NCI-H2029 (cell line): ENCODE data around the gene NOP53.
"Not testable (repeated sequence)": the region's sequence is repeated elsewhere in the genome, so short reads cannot be mapped to it uniquely, and the experiment has no call there.

ENCODE experiments used
- DNase-seq: peaks from one replicate; lab custom pipeline; 2025; lab: John Stamatoyannopoulos, UW

NOP53 gene

DNA sequence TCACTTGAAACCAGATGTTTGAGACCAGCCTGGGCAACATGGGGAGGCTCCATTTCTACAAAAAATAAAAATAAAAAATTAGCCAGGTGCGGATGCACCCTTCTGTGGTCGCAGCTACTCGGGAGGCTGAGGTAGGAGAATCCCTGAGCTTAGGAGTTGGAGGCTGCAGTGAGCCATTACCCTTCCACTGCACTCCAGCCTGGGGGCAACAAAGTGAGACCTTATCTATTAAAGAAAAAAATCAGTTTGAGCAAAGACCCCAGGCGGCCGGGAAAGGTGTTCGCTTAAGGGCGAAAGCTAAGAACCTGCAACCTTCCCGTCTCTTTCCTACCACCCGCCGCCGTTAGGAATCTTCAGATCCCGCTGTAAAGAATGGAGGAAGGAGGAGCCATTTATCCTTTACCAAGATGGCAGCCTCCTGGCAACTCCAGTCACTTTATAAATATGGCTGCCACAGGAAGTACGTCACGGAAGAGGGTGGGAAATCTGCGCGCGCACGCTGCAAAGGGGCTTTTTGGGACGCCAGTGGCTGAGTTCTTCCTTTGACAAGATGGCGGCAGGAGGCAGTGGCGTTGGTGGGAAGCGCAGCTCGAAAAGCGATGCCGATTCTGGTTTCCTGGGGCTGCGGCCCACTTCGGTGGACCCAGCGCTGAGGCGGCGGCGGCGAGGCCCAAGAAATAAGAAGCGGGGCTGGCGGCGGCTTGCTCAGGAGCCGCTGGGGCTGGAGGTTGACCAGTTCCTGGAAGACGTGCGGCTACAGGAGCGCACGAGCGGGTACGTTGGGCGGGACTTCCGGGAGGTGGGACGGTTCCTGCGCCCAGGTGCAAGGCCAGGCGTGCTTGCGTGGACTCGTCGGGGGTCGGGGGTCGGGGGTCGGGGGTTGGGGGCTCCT lies at the start of gene NOP53:
Gene NOP53 (plus strand): TSS at position 537 of the 892 bp plus-strand sequence. CDS start 14 bp downstream, at position 551.
- peak; percentile 93 for DNase-seq

DNA sequence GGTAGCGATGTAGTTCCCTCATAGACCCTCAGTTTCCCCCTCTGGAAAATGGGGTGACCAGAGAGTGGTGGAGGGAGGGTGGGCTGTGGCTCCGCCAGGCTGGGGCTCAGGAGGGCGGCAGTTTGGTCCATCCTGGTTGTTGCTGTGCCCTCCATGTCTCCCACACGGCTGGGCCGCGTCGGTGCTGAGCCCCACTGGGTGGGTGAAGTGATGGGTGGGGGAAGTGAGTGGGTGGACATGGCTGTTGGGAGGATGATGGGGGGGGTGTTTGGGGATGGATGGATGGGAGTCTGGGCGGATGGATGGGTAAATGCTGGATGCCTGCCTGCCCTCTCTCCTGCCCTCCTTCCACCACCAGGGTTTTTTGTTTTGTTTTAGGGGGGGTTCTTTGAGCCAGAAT lies 48.7 kb upstream of the NOP53 start:
- DNase-seq: no peak

DNA sequence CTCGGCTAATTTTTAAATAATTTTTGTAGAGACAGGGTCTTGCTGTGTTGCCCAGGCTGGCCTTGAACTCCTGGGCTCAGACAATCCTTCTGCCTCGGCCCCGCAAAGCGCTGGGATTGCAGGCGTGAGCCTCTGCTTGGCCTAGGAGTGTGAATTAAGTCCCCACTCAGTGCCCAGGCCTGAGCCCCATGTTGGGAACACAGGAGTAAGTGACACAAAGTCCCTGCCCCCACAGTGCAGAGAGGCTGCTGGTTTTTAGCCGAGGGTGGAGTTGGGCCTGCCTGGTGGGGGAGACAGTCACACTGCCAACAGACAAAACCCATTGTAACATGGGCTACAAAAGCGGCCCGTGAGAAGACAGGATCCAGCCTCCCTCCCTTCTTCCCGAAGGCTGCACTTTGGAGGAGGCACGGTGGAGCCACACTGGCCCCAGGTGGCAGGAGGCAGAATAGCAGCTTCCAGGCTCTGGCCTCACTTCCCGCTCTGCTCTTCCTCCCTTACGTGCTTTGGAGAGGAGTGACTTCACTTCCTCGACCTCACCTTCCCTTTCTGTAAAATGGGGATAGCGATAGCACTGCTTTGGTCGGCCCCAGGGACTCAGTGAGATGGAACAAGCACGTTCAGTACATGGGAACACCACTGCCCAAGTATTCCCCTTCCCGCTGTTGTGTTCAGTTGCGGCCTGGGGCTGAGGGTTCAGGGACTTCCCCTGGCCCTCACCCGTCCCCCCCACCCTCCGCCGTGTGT lies 47.3 kb upstream of the NOP53 start:
- peak; percentile 78 for DNase-seq

DNA sequence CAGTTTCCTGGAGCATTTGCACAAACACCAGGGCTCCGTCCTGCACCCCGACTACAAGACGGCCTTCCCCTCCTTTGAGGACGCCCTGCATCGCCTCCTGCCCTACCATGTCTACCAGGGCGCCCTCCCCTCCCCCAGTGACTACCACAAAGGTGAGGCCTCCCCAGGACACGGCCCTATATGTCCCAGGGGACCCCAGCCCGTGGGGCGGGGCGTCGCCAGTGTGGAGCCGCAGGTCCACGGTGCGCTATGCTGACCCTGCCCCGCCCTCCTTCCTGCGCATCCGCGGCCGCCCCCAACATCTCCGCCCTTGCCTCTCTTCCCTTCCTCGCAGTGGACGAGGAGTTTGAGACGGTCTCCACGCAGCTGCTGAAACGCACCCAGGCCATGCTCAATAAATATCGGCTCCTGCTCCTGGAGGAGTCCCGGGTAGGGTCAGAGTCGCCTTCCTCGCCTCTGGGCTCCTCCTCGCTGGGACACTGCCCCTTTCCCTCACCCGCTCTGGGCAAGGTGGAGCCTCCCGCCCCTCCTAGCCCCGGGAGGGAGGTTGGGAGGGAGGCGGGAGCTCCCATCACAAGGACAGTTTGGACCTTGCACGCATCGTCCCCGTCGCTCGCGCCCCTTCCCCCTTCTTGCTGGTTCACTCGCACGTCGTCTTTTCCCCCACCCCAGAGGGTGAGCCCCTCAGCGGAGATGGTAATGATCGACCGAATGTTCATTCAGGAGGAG lies 46.6 kb upstream of the NOP53 start:
- no peak for DNase-seq

DNA sequence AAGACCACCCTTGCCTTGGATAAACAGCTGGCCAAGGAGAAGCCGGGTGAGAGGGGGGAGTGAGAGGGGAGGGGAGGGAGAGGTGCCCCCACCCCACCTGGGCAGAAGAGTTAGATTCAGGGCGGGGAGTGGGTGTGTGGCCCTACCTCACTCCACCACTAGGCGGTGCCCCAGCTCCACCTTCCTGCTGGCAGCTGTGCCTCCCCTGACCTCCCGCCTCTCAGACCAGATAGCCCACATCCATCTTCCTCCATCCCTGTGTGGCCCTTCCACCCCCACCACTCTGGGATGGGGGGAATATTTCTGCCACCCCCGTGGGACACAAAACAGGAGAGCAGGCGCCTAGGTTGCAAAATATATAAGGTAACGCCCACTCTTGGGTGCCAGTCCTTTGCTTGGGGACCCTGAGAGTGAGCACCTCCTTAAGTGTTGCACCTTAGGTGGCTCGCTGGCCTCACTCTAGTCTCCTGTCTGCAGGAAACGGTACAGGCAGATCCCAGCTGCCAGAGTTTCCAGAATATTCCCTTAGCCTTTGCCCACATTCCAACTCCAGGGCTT lies 45.9 kb upstream of the NOP53 start:
- peak; percentile 16 for DNase-seq

DNA sequence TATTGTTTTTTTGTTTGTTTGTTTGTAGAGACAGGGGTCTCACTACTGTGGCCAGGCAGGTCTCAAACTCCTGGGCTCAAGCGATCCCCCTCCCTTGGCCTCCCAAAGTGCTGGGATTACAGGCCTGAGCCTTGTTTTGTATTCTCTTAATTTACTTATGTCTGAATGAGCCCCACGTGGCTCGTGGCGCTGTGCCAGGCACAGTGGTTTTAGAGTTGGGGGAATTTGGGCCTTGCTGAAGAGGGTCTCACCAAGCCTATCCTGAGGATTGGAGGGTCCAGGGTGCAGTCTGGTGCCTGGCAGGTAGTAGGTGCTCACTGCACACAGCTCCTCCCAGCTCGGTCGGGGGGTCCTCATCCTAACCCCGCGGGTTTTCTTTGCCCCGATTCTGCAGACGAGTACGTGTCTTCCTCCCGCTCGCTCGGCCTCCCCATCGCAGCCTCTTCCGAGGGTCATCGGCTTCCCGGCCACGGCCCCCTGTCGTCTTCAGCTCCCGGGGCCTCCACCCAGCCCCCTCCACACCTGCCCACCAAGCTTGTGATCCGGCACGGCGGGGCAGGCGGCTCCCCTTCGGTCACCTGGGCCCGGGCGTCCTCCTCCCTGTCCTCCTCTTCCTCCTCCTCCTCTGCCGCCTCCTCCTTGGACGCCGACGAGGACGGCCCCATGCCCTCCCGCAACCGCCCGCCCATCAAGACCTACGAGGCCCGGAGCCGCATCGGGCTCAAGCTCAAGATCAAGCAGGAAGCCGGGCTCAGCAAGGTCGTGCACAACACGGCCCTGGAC lies 44.2 kb upstream of the NOP53 start:
- no peak for DNase-seq

DNA sequence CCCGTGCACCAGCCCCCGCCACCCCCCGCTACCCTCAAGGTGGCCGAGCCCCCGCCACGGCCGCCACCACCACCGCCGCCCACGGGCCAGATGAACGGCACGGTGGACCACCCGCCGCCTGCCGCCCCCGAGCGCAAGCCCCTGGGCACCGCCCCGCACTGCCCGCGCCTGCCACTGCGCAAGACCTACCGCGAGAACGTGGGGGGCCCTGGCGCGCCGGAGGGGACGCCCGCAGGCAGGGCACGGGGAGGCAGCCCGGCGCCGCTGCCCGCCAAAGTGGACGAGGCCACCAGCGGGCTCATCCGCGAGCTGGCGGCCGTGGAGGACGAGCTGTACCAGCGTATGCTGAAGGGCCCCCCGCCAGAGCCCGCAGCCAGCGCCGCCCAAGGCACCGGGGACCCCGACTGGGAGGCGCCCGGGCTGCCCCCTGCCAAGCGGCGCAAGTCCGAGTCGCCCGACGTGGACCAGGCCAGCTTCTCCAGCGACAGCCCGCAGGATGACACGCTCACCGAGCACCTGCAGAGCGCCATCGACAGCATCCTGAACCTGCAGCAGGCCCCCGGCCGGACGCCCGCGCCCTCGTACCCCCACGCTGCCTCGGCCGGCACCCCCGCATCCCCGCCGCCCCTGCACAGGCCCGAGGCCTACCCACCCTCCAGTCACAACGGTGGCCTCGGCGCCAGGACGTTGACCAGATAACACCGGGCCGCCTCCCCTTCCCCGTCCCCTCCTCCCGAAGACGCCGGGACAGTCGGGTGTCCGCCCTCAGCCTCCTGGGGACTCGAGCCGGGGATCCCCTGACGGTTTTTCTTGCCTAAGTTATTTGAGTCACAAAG lies 43.4 kb upstream of the NOP53 start:
- DNase-seq: no peak

DNA sequence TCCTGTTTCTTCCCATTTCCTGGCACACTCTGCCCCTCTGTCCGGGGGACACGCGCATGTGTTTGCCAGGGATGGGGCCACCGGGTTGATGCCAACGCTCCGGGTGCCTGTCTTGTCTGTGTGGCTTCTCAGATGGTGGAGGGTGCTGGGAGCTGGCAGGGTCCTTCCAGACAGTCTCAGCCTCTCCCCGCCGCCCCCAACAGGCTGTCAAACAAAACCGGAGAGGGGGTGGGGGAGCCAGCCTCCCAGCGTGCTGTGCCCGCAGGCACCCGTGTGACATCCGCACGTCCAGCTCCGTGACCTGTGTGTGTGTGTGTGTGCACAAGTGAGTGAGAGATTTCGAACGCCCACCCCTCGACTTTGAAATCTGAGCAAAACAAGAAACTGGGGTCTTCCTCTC lies 42.7 kb upstream of the NOP53 start:
- no peak for DNase-seq

DNA sequence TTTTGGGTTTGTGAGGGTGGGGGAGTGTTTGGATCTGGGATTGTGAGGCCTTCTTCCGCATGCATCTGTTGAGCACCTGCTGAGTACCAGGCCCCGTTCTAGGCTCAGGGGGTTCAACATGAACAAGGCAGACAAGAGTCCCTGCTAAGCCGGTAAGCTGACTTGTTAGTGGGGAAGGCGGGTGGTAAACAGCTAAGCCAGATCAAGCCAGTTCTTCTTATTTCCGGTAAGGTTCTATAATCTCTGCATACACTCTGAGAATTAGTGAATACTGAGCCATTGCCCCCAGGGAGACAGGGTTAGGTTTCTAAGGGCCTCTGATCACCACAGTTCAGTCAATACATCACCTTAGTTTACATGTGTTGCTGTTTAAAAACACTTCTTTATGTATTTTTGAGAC lies 42.0 kb upstream of the NOP53 start:
- DNase-seq: no peak

DNA sequence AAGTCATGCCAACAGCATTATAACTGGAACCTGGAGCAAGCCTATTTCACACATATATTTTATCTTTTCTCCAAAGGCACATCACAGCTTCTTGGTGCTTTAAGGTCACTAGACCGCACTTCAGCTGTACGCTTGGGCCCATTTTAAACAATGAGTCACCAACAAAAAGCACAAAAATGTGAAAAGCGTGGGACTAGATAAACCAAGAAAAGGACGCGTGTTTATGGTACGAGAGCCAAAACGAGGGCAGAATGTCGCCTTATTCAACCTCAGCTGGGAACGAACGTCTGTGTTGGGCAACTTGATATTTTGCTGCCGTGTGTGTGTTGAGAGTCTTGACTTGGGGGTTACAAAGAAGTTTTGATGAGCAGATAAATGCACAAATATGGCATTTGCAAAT lies 41.3 kb upstream of the NOP53 start:
- no peak for DNase-seq

DNA sequence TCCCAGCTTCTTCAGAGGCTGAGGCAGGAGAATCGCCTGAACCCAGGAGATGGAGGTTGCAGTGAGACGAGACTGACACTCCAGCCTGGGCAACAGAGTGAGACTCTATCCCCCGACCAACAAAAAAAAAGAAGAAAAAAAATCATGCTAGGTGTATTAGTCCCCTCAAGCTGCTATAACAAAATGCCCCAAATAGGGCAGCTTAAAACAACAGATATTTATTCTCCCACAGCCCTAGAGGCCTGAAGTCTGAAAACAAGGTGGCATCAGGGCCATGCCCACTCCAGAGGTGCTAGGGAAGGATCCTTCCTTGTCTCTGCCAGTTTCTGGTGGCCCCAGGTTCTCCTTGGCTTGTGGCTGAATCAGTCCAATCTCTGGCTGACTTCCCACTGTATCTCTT lies 40.7 kb upstream of the NOP53 start:
- no peak for DNase-seq

DNA sequence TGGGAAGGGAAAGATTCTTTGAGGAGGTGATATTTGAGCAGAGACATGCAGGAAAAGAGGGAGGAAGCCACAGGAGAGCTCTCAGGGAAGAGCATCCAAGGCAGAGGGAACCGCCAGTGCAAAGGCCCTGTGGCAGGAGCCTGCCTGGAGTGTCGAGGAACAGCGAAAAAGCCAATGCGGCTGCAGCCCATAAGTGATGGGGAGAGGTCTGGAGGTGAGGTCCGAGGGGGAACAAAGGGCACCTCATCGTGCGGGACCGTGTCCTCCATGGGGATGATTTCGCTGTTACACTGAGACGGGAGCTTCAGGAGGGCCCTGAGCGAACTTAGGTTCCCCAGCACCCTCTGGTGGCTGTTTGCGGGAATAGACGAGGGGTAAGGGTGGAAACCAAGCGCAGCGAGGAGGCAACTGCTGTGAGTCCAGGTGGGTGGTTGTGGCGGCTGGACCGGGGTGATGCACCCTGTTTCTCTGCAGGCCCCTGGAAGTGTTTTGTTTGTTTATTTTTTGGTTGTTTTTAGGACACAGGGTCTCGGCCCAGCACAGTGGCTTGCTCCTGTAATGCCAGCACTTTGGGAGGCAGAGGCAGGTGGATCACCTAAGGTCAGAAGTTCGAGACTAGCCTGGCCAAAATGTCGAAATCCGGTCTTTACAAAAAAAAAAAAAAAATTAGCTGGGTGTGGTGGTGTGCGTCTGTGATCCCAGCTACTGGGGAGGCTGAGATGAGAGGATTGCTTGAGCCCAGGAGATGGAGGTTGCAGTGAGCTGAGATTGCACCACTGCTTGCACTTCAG lies 38.0 kb upstream of the NOP53 start:
- peak; percentile 39 for DNase-seq

DNA sequence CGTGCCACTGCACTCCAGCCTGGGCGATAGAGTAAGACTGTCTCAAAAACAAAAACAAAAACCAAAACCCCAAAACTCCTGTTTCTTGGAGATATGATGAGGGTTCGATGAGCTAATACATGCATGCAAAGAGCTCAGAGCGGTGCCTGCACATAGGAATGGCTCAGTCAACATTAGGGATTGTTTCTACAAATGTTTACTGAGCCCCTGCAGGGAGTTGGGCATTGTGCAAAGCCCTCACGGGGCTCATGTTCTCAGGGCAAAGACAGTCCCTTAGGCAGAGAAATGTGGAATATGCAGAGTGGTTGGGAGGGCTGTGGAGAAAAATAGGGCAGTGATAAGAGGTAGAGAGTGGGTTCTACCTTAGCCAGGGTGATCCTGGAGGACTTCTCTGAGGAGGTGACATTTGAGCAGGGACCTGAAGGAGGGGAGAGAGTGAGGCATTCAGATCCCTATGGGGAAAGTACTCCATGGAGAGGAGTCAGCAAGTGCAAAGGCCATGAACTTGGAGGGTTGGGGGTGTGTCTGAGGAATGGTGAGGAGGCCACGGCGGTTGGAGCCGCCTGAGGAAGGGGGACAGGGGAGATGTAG lies 33.6 kb upstream of the NOP53 start:
- DNase-seq: no peak

DNA sequence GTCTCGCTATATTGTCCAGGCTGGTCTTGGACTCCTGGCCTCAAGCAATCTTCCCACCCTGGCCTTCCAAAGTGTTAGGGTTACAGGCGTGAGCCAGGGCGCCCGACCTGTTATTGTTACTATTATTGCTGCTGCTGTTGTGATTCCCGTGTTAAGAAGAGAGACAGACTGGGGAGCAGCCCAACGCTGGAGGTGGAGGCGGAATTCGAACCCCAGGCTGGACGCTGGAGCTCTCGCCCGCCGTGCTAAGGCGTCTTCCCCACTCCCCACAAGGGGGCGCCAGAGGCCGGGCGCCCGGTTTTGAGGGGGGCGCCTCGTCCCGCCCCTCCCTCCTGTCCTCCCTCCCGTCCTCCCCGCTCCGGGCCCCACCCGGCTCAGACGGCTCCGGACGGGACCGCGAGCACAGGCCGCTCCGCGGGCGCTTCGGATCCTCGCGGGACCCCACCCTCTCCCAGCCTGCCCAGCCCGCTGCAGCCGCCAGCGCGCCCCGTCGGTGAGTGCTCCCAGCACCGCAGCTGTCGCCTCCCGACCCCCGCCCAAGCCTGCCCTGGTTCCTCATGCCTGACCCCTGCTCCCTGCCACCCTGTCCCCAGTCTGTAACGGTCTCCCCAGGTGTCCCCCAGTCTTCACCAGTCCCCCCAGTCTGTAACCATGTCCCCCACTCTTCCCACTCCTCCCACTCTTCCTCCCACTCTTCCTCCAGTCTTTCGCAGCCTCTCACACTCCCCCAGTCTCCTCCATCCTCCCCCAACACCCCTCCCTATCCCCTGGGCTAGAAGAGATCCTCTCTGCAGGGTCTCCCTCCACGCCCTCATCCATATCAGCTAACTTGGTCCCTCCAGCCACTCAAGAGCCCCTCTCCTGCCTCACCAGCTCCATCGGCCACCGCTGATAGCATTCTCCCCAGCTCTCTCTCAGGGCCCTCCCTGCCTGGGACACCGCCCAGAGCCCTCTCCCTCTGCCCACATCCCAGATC lies 32.0 kb upstream of the NOP53 start, which contains the start of gene EHD2:
Gene EHD2 (plus strand): TSS at position 377 of the 976 bp plus-strand sequence. CDS start 3,191 bp downstream, outside the sequence.
- DNase-seq: no peak

DNA sequence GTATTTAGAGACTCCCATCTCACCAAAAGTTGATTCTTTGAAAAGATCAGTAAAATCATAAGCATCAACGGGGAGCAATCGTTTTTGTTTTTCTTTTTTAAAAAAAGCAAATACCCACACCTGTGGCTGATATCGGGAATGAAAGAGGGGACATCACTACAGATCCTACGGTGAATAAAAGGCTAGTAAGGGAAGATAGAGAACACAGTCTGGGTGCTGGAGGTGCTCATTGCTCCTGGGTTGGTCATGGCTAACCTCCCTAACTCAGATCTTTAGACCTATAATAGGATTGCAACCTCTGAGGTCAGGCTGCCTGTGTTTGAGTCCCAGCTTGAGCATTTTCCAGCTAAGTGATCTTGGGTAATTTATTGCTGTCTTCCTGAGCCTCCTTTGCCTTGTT lies 31.0 kb upstream of the NOP53 start:
- DNase-seq: no peak

DNA sequence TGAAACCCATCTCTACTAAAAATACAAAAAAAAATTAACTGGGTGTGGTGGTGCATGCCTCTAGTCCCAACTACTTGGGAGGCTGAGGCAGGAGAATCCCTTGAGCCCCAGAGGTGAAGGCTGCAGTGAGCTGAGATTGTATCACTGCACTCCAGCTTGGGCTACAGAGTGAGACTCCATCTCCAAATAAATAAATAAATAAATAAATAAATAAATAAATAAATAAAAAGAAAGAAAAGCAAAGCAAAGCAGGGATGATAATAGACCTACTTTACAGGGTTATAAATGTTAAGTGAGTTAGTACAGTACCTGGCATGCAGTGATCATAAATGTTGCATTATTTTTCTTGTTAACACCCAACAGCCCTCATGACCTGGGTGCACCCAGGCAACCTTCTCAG lies 30.5 kb upstream of the NOP53 start:
- not testable (repeated sequence) for DNase-seq

DNA sequence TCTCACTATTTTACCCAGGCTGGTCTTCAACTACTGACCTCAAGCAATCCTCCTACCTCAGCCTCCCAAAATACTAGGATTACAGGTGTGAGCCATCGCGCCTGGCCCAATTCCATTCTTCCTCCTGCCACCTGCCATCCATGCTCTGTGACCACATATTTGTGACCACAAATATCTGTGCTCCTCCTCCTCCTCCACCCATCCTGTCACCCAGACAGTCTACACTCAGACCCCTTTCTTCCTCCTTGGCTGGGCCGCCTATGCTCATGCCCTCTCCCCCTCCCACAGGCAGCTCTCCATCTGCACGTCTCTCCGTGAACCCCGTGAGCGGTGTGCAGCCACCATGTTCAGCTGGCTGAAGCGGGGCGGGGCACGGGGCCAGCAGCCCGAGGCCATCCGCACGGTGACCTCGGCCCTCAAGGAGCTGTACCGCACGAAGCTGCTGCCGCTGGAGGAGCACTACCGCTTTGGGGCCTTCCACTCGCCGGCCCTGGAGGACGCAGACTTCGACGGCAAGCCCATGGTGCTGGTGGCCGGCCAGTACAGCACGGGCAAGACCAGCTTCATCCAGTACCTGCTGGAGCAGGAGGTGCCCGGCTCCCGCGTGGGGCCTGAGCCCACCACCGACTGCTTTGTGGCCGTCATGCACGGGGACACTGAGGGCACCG lies 28.9 kb upstream of the NOP53 start:
- DNase-seq: no peak
